Neural progenitor cell (in vitro differentiated cells): ENCODE results near the gene PKD2L1. TPM values are rescaled to one million over a fixed set of nuclear protein-coding genes. Genes with fewer than 3 reads are reported as not detected.

Source experiments
- DNase-seq: peaks from one replicate; pipeline ENCODE4 v3.0.0-alpha.2; 2016; ENCODE audit warnings: low spot score
- H2AFZ ChIP-seq: fragments of 200-600 bp; sonication (generic); replicated peaks from 2 replicates; pipeline ENCODE4 v1.6.1; 2016; ENCODE audit warnings: antibody characterized with exemption
- H3F3A ChIP-seq: fragments of 200-600 bp; sonication (generic); 2 replicates; pipeline ENCODE4 v1.6.1; 2016; ENCODE audit warnings: antibody characterized with exemption, low read depth
- H3K27ac ChIP-seq: fragments of 200-600 bp; sonication (generic); 2 replicates; pipeline ENCODE4 v1.5.1; 2016; ENCODE audit warnings: mild to moderate bottlenecking
- H3K27me3 ChIP-seq: fragments of 200-600 bp; sonication (generic); 2 replicates; pipeline ENCODE4 v1.6.1; 2016; ENCODE audit warnings: mild to moderate bottlenecking, moderate library complexity
- H3K36me3 ChIP-seq: fragments of 200-600 bp; sonication (generic); 2 replicates; pipeline ENCODE4 v1.5.1; 2016
- H3K4me1 ChIP-seq: fragments of 200-600 bp; sonication (generic); 2 replicates; pipeline ENCODE4 v1.6.1; 2016; ENCODE audit warnings: mixed run types
- H3K4me2 ChIP-seq: fragments of 200-600 bp; sonication (generic); 2 replicates; pipeline ENCODE4 v1.6.1; 2016
- H3K4me3 ChIP-seq: fragments of 200-600 bp; sonication (generic); 2 replicates; pipeline ENCODE4 v1.5.1; 2016
- H3K79me2 ChIP-seq: fragments of 200-600 bp; sonication (generic); 2 replicates; pipeline ENCODE4 v1.6.1; 2016; ENCODE audit warnings: low read depth
- H3K9ac ChIP-seq: fragments of 200-600 bp; sonication (generic); 2 replicates; pipeline ENCODE4 v1.6.1; 2016
- H3K9me3 ChIP-seq: fragments of 200-600 bp; sonication (generic); 2 replicates; pipeline ENCODE4 v1.5.1; 2016; ENCODE audit warnings: low read depth
- H4K20me1 ChIP-seq: fragments of 200-600 bp; sonication (generic); 2 replicates; pipeline ENCODE4 v1.6.1; 2016; ENCODE audit warnings: low read depth
- H3K27ac Mint-ChIP-seq: 3 replicates; pipeline ENCODE4 v1.8.0; 2021; ENCODE audit warnings: mixed read lengths
- H3K27me3 Mint-ChIP-seq: 2 replicates; pipeline ENCODE4 v1.8.0; 2022; ENCODE audit warnings: low read depth, mild to moderate bottlenecking, inconsistent platforms, moderate library complexity, mixed read lengths; ENCODE audit not compliant: insufficient read depth
- H3K36me3 Mint-ChIP-seq: 3 replicates; pipeline ENCODE4 v1.8.0; 2021; ENCODE audit warnings: mixed read lengths
- H3K4me1 Mint-ChIP-seq: 3 replicates; pipeline ENCODE4 v1.8.0; 2021; ENCODE audit warnings: mixed read lengths
- H3K4me3 Mint-ChIP-seq: 3 replicates; pipeline ENCODE4 v1.8.0; 2021; ENCODE audit warnings: mild to moderate bottlenecking, moderate library complexity, mixed read lengths
- H3K9me3 Mint-ChIP-seq: 3 replicates; pipeline ENCODE4 v1.8.0; 2020; ENCODE audit warnings: mixed read lengths
- EZH2 ChIP-seq: fragments of 200-600 bp; sonication (generic); IDR thresholded peaks from 2 replicates; pipeline ENCODE4 v1.6.1; 2017; ENCODE audit warnings: antibody characterized with exemption, mild to moderate bottlenecking, moderate library complexity
- EZH2phosphoT487 ChIP-seq: fragments of 200-600 bp; sonication (generic); IDR thresholded peaks from 2 replicates; pipeline ENCODE4 v1.6.1; 2017; ENCODE audit warnings: antibody characterized with exemption
- total RNA-seq: library from RNA; depleted of rRNA; stranded (reverse); fragments of >200 nt; gene quantifications from 2 replicates; pipeline ENCODE4 v1.2.3, GENCODE V29; 2015; ENCODE audit warnings: low replicate concordance
- TF ChIP-seq, protein P1 (sequence below): fragments of 200-600 bp; sonication (generic); IDR thresholded peaks from 2 replicates; pipeline ENCODE4 v1.5.1; 2017; ENCODE audit warnings: antibody characterized with exemption, mild to moderate bottlenecking

The PKD2L1 gene
- total RNA-seq, 1 donor from 2014 or later, result not detected

DNA sequence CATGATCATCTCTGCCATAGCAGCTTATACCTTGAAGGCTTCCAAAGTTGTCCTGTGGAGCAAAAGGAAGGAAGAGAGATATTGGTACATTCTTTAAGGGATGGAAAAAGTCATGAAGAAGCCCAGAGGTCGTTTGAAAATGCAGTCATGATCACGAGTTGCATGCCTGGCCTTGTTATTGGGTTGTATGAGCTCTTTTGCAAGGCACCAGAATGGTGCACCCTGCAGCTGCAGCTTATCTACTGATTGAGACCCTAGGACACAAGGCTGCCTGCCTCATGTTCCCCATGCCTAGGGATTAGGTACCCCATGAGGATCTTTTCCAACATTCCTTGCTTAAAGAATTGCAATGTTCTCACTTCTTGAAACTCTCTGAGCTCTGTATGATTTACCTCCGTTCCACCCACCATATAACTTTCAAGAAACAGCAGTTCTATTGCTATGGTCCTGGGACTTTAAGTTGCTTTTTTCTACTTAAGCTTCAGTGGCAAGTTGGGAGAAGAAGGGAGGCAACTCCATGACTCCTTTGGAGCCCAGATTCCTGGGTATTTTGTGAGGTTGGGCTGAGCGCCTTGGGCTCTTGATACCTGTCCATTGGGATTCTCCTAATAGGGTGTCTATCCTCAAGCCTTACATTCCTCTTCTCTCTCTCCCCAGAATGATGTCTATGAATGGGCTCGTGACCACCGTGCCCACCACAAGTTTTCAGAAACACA is 23.9 kb upstream of the PKD2L1 start:
- Histone ChIP-seq H3K36me3 (peaks cover 35% of the 10 kb centered on the region), H3K27me3 (no peaks in the 10 kb centered on the region), H2AFZ (no peak overlapping the region), H3F3A (peaks cover 39% of the 10 kb centered on the region), H3K27ac (peak overlapping the region; percentile 1), H3K9me3 (no peaks in the 10 kb centered on the region), H3K4me1 (peaks cover 36% of the 10 kb centered on the region), H4K20me1 (peaks cover 95% of the 10 kb centered on the region), H3K4me3 (no peak overlapping the region), H3K9ac (no peak overlapping the region), H3K4me2 (no peak overlapping the region), H3K79me2 (peaks cover 95% of the 10 kb centered on the region)
- peaks cover 53% of the 10 kb centered on the region for H3K4me1 Mint-ChIP-seq
- peaks cover 82% of the 10 kb centered on the region for H3K36me3 Mint-ChIP-seq
- no peak for DNase-seq
- H3K27me3 Mint-ChIP-seq, result peaks cover 4% of the 10 kb centered on the region
- peak overlapping the region; percentile 58 for H3K27ac Mint-ChIP-seq
- H3K4me3 Mint-ChIP-seq, result no peak overlapping the region
- H3K9me3 Mint-ChIP-seq, result no peaks in the 10 kb centered on the region
- TF ChIP-seq EZH2 (no peak), EZH2phosphoT487 (no peak)
- TF ChIP-seq, protein P1, sequence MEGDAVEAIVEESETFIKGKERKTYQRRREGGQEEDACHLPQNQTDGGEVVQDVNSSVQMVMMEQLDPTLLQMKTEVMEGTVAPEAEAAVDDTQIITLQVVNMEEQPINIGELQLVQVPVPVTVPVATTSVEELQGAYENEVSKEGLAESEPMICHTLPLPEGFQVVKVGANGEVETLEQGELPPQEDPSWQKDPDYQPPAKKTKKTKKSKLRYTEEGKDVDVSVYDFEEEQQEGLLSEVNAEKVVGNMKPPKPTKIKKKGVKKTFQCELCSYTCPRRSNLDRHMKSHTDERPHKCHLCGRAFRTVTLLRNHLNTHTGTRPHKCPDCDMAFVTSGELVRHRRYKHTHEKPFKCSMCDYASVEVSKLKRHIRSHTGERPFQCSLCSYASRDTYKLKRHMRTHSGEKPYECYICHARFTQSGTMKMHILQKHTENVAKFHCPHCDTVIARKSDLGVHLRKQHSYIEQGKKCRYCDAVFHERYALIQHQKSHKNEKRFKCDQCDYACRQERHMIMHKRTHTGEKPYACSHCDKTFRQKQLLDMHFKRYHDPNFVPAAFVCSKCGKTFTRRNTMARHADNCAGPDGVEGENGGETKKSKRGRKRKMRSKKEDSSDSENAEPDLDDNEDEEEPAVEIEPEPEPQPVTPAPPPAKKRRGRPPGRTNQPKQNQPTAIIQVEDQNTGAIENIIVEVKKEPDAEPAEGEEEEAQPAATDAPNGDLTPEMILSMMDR, result no peak

DNA sequence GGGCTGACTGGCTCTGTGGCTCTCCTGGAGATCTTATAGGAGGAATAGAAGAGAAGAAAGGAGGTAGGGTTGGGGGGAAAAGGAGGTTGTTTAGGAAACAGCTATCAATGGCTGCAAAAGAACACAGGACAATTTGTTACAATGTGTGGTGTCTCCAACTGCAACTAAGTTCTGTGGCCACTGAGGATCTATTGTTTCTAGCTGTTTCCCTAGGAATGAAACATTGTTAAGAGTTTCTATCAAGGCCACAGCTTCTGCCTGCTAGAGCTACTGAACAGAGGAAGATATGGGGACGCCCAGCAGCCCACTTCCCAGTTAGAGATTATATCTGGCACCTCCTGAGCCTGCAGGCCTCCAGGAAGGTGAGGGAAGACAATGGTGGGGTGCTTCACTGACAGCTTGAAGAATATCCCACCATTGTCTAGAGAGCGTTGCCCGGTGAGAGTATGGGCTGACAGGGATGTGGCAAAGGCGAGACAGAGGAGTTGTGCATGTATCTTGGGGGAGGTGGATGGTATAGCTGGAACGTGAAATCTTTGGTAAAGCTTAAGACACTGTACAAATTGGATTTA is 21.0 kb upstream of the PKD2L1 start:
- peaks cover 29% of the 10 kb centered on the region for H3F3A ChIP-seq
- peaks cover 99% of the 10 kb centered on the region for H3K79me2 ChIP-seq
- H3K27ac Mint-ChIP-seq, result peak overlapping the region; percentile 64
- H3K9me3 Mint-ChIP-seq, result no peaks in the 10 kb centered on the region
- no peaks in the 10 kb centered on the region for H3K9me3 ChIP-seq
- peaks cover 79% of the 10 kb centered on the region for H3K36me3 Mint-ChIP-seq
- H3K27me3 ChIP-seq, result no peaks in the 10 kb centered on the region
- H3K4me1 Mint-ChIP-seq, result peaks cover 58% of the 10 kb centered on the region
- peak overlapping the region; percentile 100 for H3K4me3 Mint-ChIP-seq
- H4K20me1 ChIP-seq, result peaks cover 87% of the 10 kb centered on the region
- peak overlapping the region; percentile 84 for H3K4me3 ChIP-seq
- H2AFZ ChIP-seq, result no peak overlapping the region
- DNase-seq, result no peak
- peak overlapping the region; percentile 92 for H3K4me2 ChIP-seq
- TF ChIP-seq EZH2 (no peak), EZH2phosphoT487 (no peak)
- TF ChIP-seq, protein P1, result no peak
- peaks cover 21% of the 10 kb centered on the region for H3K36me3 ChIP-seq
- H3K9ac ChIP-seq, result peak overlapping the region; percentile 28
- H3K4me1 ChIP-seq, result peaks cover 38% of the 10 kb centered on the region
- peak overlapping the region; percentile 23 for H3K27ac ChIP-seq
- peaks cover 4% of the 10 kb centered on the region for H3K27me3 Mint-ChIP-seq

DNA sequence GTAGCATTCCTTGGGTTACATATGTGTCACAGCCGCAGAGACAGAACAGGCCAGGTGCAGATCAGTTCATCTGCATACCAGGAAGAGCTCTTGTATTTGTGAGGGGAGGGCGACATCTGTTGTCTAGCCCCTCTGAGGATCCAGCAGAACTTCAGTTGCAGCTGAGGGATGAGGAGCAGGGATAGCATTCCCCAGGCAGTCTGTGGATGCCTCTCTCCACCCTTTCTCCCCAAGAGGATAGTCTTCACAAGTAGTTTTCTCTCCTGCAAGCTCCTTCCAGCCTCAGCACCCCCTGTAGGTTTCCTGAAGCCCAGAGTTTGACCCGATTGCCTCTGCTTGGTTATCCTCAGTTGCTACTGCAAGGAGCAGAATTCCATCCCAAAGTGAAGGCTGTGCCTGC is 19.6 kb upstream of the PKD2L1 start:
- peaks cover 98% of the 10 kb centered on the region for H3K79me2 ChIP-seq
- H3K27me3 ChIP-seq, result no peaks in the 10 kb centered on the region
- H4K20me1 ChIP-seq, result peaks cover 74% of the 10 kb centered on the region
- TF ChIP-seq EZH2phosphoT487 (no peak), EZH2 (no peak)
- TF ChIP-seq, protein P1, result no peak
- H3K4me1 Mint-ChIP-seq, result peaks cover 62% of the 10 kb centered on the region
- no peak overlapping the region for H2AFZ ChIP-seq
- H3K36me3 Mint-ChIP-seq, result peaks cover 66% of the 10 kb centered on the region
- peaks cover 45% of the 10 kb centered on the region for H3K4me1 ChIP-seq
- H3F3A ChIP-seq, result peaks cover 31% of the 10 kb centered on the region
- H3K27ac Mint-ChIP-seq, result peak overlapping the region; percentile 91
- H3K9me3 ChIP-seq, result no peaks in the 10 kb centered on the region
- H3K27ac ChIP-seq, result no peak overlapping the region
- peak overlapping the region; percentile 92 for H3K4me2 ChIP-seq
- H3K9me3 Mint-ChIP-seq, result no peaks in the 10 kb centered on the region
- H3K4me3 Mint-ChIP-seq, result peak overlapping the region; percentile 100
- peak overlapping the region; percentile 28 for H3K9ac ChIP-seq
- peaks cover 21% of the 10 kb centered on the region for H3K36me3 ChIP-seq
- H3K27me3 Mint-ChIP-seq, result peaks cover 7% of the 10 kb centered on the region
- H3K4me3 ChIP-seq, result peak overlapping the region; percentile 84
- no peak for DNase-seq
